GM21528 (cell line): ENCODE measurements around the gene TMED6.

Experiments used
- ATAC-seq: cut with Tn5 transposase; IDR thresholded peaks from one replicate; pipeline ENCODE4 v1.9.1; 2021; ENCODE audit warnings: mild to moderate bottlenecking, moderate library complexity; ENCODE audit not compliant: unreplicated experiment, low FRiP score

The TMED6 gene

GRCh38 chr16:69324585-69325253 is 26.9 kb downstream of the TMED6 start:
- ATAC-seq: no peak

GRCh38 chr16:69324013-69324531 is 27.5 kb downstream of the TMED6 start:
- no peak for ATAC-seq

GRCh38 chr16:69323415-69323814 is 28.2 kb downstream of the TMED6 start:
- no peak for ATAC-seq

GRCh38 chr16:69322343-69322742 is 29.2 kb downstream of the TMED6 start:
- ATAC-seq: no peak

GRCh38 chr16:69321080-69321479 is 30.5 kb downstream of the TMED6 start:
- no peak for ATAC-seq

- ATAC-seq: no peak
Measured at GRCh38 chr16:69320740-69321073, 30.9 kb downstream of the TMED6 start.

- ATAC-seq: no peak
Measured at GRCh38 chr16:69319826-69320739, 31.5 kb downstream of the TMED6 start.

GRCh38 chr16:69319381-69319780 is 32.2 kb downstream of the TMED6 start:
- ATAC-seq: no peak

- ATAC-seq: no peak
Measured at GRCh38 chr16:69318911-69319289, 32.7 kb downstream of the TMED6 start.

- ATAC-seq: no peak
Measured at GRCh38 chr16:69318177-69318910, 33.2 kb downstream of the TMED6 start.

GRCh38 chr16:69316595-69317034 is 35.0 kb downstream of the TMED6 start:
- no peak for ATAC-seq

GRCh38 chr16:69315486-69316311 is 35.9 kb downstream of the TMED6 start:
- no peak for ATAC-seq

- ATAC-seq: no peak
Measured at GRCh38 chr16:69314534-69314933, 37.1 kb downstream of the TMED6 start.

- no peak for ATAC-seq
Measured at GRCh38 chr16:69313469-69313868, 38.1 kb downstream of the TMED6 start.

- ATAC-seq: peak; percentile 52
Measured at GRCh38 chr16:69311533-69312387, 39.8 kb downstream of the TMED6 start.

- peak; percentile 89 for ATAC-seq
Measured at GRCh38 chr16:69310653-69311532, 40.7 kb downstream of the TMED6 start, which contains the start of gene VPS4A. VPS4A (plus strand) TSS chr16:69311350; CDS start chr16:69311512, 162 bp downstream.

- ATAC-seq: no peak
Measured at GRCh38 chr16:69309316-69309715, 42.3 kb downstream of the TMED6 start.

GRCh38 chr16:69307856-69308255 is 43.7 kb downstream of the TMED6 start:
- no peak for ATAC-seq
